ENCODE data around the gene PDE4B. TPM values are rescaled to one million over a fixed set of nuclear protein-coding genes. Genes with fewer than 3 reads are reported as not detected.
"Not testable (repeated sequence)": the region's sequence is repeated elsewhere in the genome, so short reads cannot be mapped to it uniquely, and the experiment has no call there.

Gene PDE4B
- total and polyA plus RNA-seq, 10 of the 15 experiments (the other 5 are each of a cell fraction or from before 2014, with no cell fraction given) = 3.0 to 13.2 (median 5.7) TPM

- 0 out of 2 replicates have a peak, but pooled peaks have one; percentile 16 for TF ChIP-seq ZNF217 (IDR thresholded peaks at IDR 0.05)
- TF ChIP-seq IKZF2 (IDR thresholded peaks at IDR 0.05) = peak; percentile 20 to 35; a peak in 2 of 4 replicates
- in situ Hi-C loops (cut with MboI); intact Hi-C loops (cut with micrococcal nuclease; ENCODE audit: unreplicated experiment); H3K27me3 ChIP-seq (replicated peaks in 1 of 2; ENCODE audit: control insufficient read depth in 2 of 2, insufficient read depth in 2 of 2, low read length in 1 of 2); ATAC-seq; H3K4me1 ChIP-seq (ENCODE audit: control insufficient read depth, insufficient read depth, low read length); H4K20me1 ChIP-seq (ENCODE audit: control insufficient read depth, insufficient read depth); H3K9ac ChIP-seq (ENCODE audit: control insufficient read depth, insufficient read depth, low read length); BruUV-seq (replicated peaks); H3K79me2 ChIP-seq (ENCODE audit: control insufficient read depth, insufficient read depth, low read length); RAD21 ChIA-PET (ENCODE audit: unreplicated experiment); H3K4me3 ChIP-seq; H3K9me3 ChIP-seq (replicated peaks; ENCODE audit: control insufficient read depth, insufficient read depth, low read length); H3K36me3 ChIP-seq (ENCODE audit: control insufficient read depth in 2 of 2, insufficient read depth in 2 of 2, low read length in 1 of 2); CTCF ChIA-PET; H2AFZ ChIP-seq (ENCODE audit: control insufficient read depth, low read depth, low read length); DNase-seq (ENCODE audit: low read depth, low spot score); POLR2A ChIA-PET; H3K27ac ChIP-seq (ENCODE audit: control insufficient read depth, insufficient read depth); H3K4me2 ChIP-seq (ENCODE audit: control insufficient read depth, insufficient read depth); FAIRE-seq: not testable (repeated sequence)
- WGBS (ENCODE audit: insufficient coverage, insufficient replicate concordance, low lambda C conversion rate, missing lambda C conversion rate) = 63% methylated on average over 1 of the region's 1 CpG
- SMC1A ChIA-PET (ENCODE audit: uncharacterized antibody, unreplicated experiment) = interaction anchor here (4.8 kb wide), 1 partner anchor 24 kb away, joined by 21 read pairs; no protein-coding TSS in a partner anchor
These were observed 618.8 kb downstream of the PDE4B start for GRCh38 chr1:66411449-66411848.

GRCh38 chr1:66412704-66413103, 620.0 kb downstream of the PDE4B start:
- Histone ChIP-seq H4K20me1 (ENCODE audit: control insufficient read depth, insufficient read depth) (no peaks in the 10 kb centered on the region), H3K4me3 (no peak overlapping the region), H3K27me3 (replicated peaks in 1 of 2; ENCODE audit: control insufficient read depth in 2 of 2, insufficient read depth in 2 of 2, low read length in 1 of 2) (no peaks in the 10 kb centered on the region), H3K9ac (ENCODE audit: control insufficient read depth, insufficient read depth, low read length) (no peak overlapping the region), H3K4me1 (ENCODE audit: control insufficient read depth, insufficient read depth, low read length) (no peaks in the 10 kb centered on the region; the same call in 1 of the 2 replicates), H3K9me3 (replicated peaks; ENCODE audit: control insufficient read depth, insufficient read depth, low read length) (peaks cover 3% of the 10 kb centered on the region; the same call in 2 of the 3 replicates), H2AFZ (ENCODE audit: control insufficient read depth, low read depth, low read length) (no peak overlapping the region), H3K27ac (ENCODE audit: control insufficient read depth, insufficient read depth) (no peak overlapping the region), H3K36me3 (ENCODE audit: control insufficient read depth in 2 of 2, insufficient read depth in 2 of 2, low read length in 1 of 2) (no peaks in the 10 kb centered on the region), H3K4me2 (ENCODE audit: control insufficient read depth, insufficient read depth) (no peak overlapping the region), H3K79me2 (ENCODE audit: control insufficient read depth, insufficient read depth, low read length) (no peaks in the 10 kb centered on the region)
- BruUV-seq (replicated peaks) = no TSS peak
- ChIA-PET RAD21 (ENCODE audit: unreplicated experiment) (interaction anchor here (0.7 kb wide), 1 partner anchor 36 kb away, joined by 3 read pairs; no protein-coding TSS in a partner anchor), SMC1A (ENCODE audit: uncharacterized antibody, unreplicated experiment) (interaction anchor here (0.7 to 4.8 kb wide), 8 partner anchors 11 to 38 kb away, joined by 3 to 21 read pairs (median 6); no protein-coding TSS in a partner anchor), CTCF (interaction anchor here (0.8 to 3.0 kb wide), 6 partner anchors 10 to 169 kb away, joined by 3 to 15 read pairs (median 4); no protein-coding TSS in a partner anchor), POLR2A (no interaction called here)
- FAIRE-seq (no peak), DNase-seq (ENCODE audit: low read depth, low spot score) (no peak), ATAC-seq (no peak; the same call in 2 of the 3 replicates)
- intact Hi-C loops (cut with micrococcal nuclease; ENCODE audit: unreplicated experiment) (no loop called here), in situ Hi-C loops (cut with MboI) (no loop called here)
- TF ChIP-seq MEF2A (IDR thresholded peaks at IDR 0.05; ENCODE audit: insufficient read depth, low read depth, low read length) (no peak), E4F1 (IDR thresholded peaks at IDR 0.05; ENCODE audit: borderline replicate concordance, partially characterized antibody) (no peak), IRF5 (IDR thresholded peaks at IDR 0.05; ENCODE audit: borderline replicate concordance) (no peak), BMI1 (IDR thresholded peaks at IDR 0.05; ENCODE audit: borderline replicate concordance) (no peak), ZNF622 (IDR thresholded peaks at IDR 0.05) (no peak), IRF3 (IDR thresholded peaks at IDR 0.05) (no peak), RBBP5 (conservative IDR thresholded peaks at IDR 0.05) (no peak), CHD4 (IDR thresholded peaks at IDR 0.05) (no peak), PBX3 (IDR thresholded peaks at IDR 0.05; ENCODE audit: insufficient replicate concordance, low read depth, low read length) (no peak), RELA (IDR thresholded peaks at IDR 0.05; ENCODE audit: borderline replicate concordance, partially characterized antibody) (no peak)

All from GM12878 (cell line).